ENCODE measurements around the gene TEC.

Gene TEC

DNA sequence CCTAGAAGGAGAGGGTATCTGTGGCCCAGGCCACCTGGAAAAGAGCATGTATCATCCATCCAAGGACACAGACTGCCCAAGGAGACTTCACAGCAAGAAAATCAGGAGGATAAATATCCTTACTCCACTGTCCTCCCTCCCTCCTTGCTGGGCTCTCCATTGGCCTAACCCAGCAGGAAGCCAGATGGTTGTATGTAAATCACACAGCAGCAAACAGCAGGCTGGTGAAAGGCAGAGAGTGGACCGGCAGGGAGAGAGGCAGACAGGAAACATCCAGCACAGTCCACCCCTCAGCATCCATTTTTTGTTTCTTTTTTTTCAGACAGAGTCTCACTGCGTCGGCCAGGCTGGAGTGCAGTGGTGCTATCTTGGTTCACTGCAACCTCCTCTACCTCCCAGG lies 153.1 kb downstream of the TEC start:
- no peak for DNase-seq

DNA sequence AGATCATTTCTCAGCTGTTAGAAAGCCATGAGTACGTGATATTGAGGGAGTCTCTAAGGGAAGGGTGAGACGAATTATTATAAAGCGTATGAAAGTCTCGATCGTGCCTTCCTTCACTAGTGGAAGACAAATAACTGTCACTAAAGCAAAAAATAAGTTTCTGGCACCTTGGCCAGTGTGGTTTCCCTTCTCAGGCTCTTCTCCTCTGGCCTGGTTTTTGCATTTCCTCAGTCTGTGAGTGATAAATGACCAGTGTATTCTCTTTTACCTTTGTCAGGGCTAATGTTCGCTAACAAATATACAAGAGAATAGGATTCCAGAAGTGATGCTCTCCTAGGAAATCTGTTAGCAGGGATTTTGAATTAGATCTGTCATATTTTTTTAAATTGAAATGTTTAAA lies 155.2 kb downstream of the TEC start:
- no peak for DNase-seq

- no peak for DNase-seq
Measured at GRCh38 chr4:48112017-48112667, 157.5 kb downstream of the TEC start.

GRCh38 chr4:48110452-48110978 lies 159.1 kb downstream of the TEC start:
- no peak for DNase-seq

GRCh38 chr4:48109413-48110263 lies 160.0 kb downstream of the TEC start:
- DNase-seq: peak; percentile 19

DNA sequence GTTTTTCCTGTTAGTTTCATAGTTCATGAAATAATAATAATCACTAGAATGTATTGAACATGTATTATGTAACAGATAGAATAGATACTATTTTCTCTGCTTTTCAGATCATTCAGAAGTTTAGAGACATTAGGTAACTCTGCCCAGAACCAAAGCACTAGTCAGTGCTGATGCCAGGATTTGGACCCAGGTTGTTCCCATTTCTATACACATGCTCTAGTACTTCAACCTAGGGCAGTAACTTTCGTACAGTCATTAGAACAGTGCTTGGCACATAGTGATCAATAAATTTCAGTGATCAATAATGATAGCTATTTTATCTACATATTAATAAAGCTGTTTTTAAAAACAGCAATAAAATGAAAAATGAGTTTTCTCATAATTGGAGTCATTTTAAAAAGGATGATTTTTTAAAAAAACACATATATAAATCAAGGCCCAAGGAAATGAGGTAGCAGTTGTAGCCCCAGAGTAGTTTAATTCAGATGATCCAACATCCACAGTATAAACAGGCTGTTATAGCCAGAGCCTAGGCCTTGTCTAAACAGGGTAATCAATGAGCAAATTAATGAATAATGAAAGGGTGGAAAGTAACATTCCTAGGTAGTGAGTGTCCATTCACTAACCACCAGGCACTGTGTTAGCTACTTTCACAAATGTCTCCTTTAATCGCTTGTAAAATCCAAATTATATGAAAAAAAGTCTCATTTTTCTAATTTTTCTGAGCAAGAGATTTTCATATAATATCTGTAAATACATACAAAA lies 161.1 kb downstream of the TEC start:
- no peak for DNase-seq

- no peak for DNase-seq
Measured at GRCh38 chr4:48105230-48105629, 164.4 kb downstream of the TEC start.

- DNase-seq: no peak
Measured at GRCh38 chr4:48103483-48104139, 166.0 kb downstream of the TEC start.

DNA sequence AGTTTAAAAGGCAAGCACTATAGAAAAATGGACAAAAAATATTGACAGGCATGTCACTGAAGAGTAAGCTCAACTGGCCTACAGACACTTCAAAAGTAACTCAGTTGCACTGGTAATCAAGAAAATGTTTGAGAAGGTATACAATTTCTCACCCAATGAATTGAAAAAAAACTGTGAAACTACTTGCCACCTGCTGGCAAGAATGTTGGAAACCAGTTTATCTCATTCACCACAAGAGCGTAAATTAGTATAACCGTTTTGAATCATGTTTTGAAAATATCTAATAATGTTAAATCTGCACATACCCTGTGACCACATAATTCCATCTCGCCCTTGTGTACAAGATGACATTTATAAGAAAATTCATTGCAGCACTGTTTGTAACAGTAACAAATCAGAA lies 167.3 kb downstream of the TEC start:
- DNase-seq: no peak

DNA sequence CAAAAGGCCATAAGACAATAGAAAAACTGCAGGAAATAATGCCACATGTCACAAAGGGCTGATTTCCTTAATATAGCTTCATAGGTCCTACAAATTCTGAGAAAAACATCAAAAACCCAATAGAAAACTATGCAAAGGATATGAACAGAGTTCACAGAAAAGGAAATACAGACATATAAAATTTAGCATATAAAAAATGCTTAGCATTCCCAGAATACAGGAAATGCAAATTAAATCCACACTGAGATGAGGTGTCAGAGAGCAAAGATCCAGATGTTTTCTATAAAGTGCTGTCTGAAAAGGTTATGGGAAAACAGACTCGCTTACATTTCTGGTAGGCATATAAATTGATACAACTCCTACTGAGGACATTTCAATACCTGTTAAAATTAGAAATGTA lies 169.4 kb downstream of the TEC start:
- DNase-seq: no peak

GRCh38 chr4:48095441-48095840 lies 174.2 kb downstream of the TEC start:
- DNase-seq: no peak

DNA sequence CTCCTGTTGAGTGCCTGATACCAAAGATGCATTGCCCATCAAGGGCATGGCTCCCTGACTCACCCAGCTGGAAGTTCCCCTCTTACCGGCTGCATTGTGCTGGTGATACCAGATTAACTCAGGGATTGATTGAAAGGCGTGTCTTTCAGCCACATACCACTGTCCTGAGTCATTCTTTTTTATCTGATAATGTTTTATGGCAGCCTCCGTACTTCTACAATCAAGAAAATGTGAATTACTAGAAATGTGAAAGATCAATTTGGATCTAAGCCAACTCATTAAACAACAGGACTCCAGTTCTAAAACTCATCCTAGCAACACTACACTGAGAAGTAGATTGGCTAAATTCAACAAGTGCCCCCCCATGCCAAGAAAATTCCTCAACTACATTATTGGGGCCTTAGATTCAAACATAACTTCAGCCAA lies 175.6 kb downstream of the TEC start:
- no peak for DNase-seq

DNA sequence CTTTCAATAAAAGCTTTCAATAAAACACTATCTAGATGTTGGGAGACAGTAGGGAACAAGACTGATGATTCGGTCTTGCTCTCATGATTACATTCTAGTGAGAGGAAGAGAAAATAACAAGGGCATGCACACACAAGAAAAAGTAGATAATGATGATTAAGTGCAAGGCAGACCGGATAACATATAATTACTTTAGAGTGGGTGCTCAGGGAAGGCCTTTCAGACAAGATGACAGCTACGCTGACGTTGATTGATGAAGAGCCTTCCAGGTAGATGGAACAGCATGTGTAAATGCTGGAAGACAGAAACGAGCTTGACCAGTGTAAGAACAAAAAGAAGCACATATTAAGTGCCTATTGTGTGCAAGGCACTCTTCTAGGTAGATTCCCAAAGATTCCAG lies 179.0 kb downstream of the TEC start:
- DNase-seq: no peak

DNA sequence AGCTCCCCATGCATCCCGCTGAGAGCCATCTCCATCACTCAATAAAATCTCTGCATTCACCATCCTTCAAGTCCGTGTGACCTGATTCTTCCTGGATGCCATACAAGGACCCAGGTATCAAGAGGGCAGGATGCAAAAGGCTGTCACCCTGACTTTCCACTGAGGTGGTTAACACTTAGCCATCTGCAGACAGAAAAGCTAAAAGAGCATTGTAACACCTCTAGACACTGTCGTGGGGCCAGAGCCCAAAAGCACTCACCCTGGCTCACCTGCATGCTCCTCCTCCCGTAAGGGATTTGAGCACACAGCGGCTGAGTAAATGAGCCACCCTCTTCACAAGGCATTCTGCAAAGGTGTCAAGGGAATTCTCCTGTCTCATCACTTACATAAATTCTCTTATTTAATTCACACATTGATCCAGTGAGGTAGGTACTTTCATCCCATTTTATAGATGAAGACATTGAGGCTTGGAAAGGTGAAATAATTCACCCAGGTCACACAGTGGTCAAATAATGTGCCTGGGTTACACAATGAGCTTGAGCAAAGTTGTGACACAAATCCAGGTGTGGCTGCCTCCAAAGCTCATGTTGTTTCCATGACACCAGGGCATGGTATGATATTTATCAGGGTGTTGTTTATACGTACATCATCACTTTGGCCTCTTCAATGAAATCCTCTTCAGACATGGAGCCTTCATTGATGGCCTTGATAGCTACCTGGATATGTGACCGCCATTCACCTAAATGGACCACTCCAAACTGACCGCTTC lies 183.6 kb downstream of the TEC start:
- no peak for DNase-seq
